Smooth muscle cell (in vitro differentiated cells): ENCODE results near the gene FAM120B. TPM values are rescaled to one million over a fixed set of nuclear protein-coding genes. Genes with fewer than 3 reads are reported as not detected.

ENCODE experiments used
- DNase-seq: peaks from one replicate; lab custom pipeline; 2025; ENCODE audit not compliant: unreplicated experiment; lab: John Stamatoyannopoulos, UW
- H2AFZ ChIP-seq: fragments of 200-600 bp; sonication (generic); 2 replicates; pipeline ENCODE4 v1.6.0; 2016; ENCODE audit warnings: antibody characterized with exemption, low read depth, mild to moderate bottlenecking
- H3F3A ChIP-seq: fragments of 200-600 bp; sonication (generic); 2 replicates; pipeline ENCODE4 v1.6.0; 2017; ENCODE audit warnings: antibody characterized with exemption, low read depth
- H3K27ac ChIP-seq: fragments of 200-600 bp; sonication (generic); 2 replicates; pipeline ENCODE4 v1.5.1; 2016; ENCODE audit warnings: low read depth, mild to moderate bottlenecking
- H3K27me3 ChIP-seq: fragments of 200-600 bp; sonication (generic); 2 replicates; pipeline ENCODE4 v1.6.1; 2016; ENCODE audit warnings: low read depth, mild to moderate bottlenecking
- H3K36me3 ChIP-seq: fragments of 200-600 bp; sonication (generic); 2 replicates; pipeline ENCODE4 v1.5.1; 2016; ENCODE audit warnings: low read depth
- H3K4me1 ChIP-seq: fragments of 200-600 bp; sonication (generic); 2 replicates; pipeline ENCODE4 v1.5.1; 2016; ENCODE audit warnings: low read depth
- H3K4me2 ChIP-seq: fragments of 200-600 bp; sonication (generic); 2 replicates; pipeline ENCODE4 v1.6.0; 2016; ENCODE audit warnings: mild to moderate bottlenecking
- H3K4me3 ChIP-seq: fragments of 200-600 bp; sonication (generic); 2 replicates; pipeline ENCODE4 v1.5.1; 2016; ENCODE audit warnings: mild to moderate bottlenecking
- H3K79me2 ChIP-seq: fragments of 200-600 bp; sonication (generic); 2 replicates; pipeline ENCODE4 v1.6.0; 2016; ENCODE audit warnings: low read depth, mild to moderate bottlenecking
- H3K9ac ChIP-seq: fragments of 200-600 bp; sonication (generic); 2 replicates; pipeline ENCODE4 v1.6.0; 2016; ENCODE audit warnings: low read depth
- H3K9me3 ChIP-seq: fragments of 200-600 bp; sonication (generic); replicated peaks from 2 replicates; pipeline ENCODE4 v1.5.1; 2016; ENCODE audit warnings: low read depth
- H4K20me1 ChIP-seq: fragments of 200-600 bp; sonication (generic); 2 replicates; pipeline ENCODE4 v1.6.0; 2016; ENCODE audit warnings: low read depth
- WGBS: methylation state at CpG from one replicate; pipeline ENCODE4 v1.1.7; 2016; ENCODE audit warnings: low lambda C conversion rate; 5-methylcytosine and 5-hydroxymethylcytosine counted together
- polyA plus RNA-seq: library from polyadenylated mRNA; unstranded; fragments of >200 nt; fragmentation: Nextera tagmentation; extraction: Ambion mirVana; gene quantifications from 2 replicates; pipeline ENCODE4 v1.2.1, GENCODE V29; 2016
- total RNA-seq: library from RNA; depleted of rRNA; stranded (reverse); fragments of >200 nt; gene quantifications from 2 replicates; pipeline ENCODE4 v1.2.3, GENCODE V29; 2014
- TF ChIP-seq, protein P1 (sequence below): fragments of 200-600 bp; sonication (generic); IDR thresholded peaks from 2 replicates; pipeline ENCODE4 v1.5.1; 2017; ENCODE audit warnings: borderline replicate concordance, mild to moderate bottlenecking, antibody characterized with exemption; ENCODE audit not compliant: insufficient read depth, poor library complexity, severe bottlenecking

The FAM120B gene
- total and polyA plus RNA-seq, 2 experiments from 2014 or later, result 17.8 to 26.3 TPM

DNA sequence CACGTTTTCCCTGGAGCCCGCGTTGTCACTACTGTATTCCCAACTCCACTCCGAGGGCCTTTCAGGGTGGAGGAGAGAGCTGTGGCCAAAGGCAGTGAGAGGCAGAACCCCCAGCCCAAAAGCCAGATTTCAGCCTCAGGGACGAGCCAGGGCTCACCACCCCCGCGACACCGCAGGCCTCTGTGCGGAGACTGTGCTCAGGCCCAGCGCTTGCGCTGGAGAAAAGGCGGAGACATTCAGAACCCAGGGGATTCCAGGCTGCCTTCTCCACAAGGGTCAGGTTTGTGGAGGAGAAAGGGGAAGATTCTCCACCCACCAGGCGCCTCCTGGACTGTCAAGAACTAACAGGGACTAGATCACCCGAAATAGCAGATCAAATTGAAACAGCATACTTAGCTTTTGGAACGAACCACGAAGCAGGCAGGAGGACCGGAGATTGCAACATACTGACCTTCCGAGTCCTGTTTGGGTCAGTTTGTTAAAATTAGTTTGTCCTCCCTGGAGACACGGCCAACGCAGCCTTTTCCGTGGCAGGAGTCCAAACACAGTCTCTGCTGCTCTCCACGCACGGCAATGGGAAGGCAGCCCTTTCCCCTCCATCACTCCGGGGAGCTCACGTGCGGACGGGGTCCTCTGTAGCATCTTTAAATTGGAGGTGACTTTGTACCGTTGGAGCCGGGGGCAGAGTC, 30.0 kb upstream of the FAM120B start:
- H3K27ac ChIP-seq, result no peak overlapping the region
- TF ChIP-seq, protein P1, sequence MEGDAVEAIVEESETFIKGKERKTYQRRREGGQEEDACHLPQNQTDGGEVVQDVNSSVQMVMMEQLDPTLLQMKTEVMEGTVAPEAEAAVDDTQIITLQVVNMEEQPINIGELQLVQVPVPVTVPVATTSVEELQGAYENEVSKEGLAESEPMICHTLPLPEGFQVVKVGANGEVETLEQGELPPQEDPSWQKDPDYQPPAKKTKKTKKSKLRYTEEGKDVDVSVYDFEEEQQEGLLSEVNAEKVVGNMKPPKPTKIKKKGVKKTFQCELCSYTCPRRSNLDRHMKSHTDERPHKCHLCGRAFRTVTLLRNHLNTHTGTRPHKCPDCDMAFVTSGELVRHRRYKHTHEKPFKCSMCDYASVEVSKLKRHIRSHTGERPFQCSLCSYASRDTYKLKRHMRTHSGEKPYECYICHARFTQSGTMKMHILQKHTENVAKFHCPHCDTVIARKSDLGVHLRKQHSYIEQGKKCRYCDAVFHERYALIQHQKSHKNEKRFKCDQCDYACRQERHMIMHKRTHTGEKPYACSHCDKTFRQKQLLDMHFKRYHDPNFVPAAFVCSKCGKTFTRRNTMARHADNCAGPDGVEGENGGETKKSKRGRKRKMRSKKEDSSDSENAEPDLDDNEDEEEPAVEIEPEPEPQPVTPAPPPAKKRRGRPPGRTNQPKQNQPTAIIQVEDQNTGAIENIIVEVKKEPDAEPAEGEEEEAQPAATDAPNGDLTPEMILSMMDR, result no peak
- no peaks in the 10 kb centered on the region for H4K20me1 ChIP-seq
- H3K27me3 ChIP-seq, result peaks cover 27% of the 10 kb centered on the region
- H3F3A ChIP-seq, result no peaks in the 10 kb centered on the region
- H2AFZ ChIP-seq, result no peak overlapping the region
- no peaks in the 10 kb centered on the region for H3K79me2 ChIP-seq
- H3K36me3 ChIP-seq, result no peaks in the 10 kb centered on the region
- no peak overlapping the region for H3K9ac ChIP-seq
- no peak overlapping the region for H3K4me3 ChIP-seq
- DNase-seq, result no peak
- H3K4me2 ChIP-seq, result no peak overlapping the region
- WGBS, result 94% methylated on average over 29 of the region's 29 CpGs
- no peaks in the 10 kb centered on the region for H3K9me3 ChIP-seq
- no peaks in the 10 kb centered on the region for H3K4me1 ChIP-seq

DNA sequence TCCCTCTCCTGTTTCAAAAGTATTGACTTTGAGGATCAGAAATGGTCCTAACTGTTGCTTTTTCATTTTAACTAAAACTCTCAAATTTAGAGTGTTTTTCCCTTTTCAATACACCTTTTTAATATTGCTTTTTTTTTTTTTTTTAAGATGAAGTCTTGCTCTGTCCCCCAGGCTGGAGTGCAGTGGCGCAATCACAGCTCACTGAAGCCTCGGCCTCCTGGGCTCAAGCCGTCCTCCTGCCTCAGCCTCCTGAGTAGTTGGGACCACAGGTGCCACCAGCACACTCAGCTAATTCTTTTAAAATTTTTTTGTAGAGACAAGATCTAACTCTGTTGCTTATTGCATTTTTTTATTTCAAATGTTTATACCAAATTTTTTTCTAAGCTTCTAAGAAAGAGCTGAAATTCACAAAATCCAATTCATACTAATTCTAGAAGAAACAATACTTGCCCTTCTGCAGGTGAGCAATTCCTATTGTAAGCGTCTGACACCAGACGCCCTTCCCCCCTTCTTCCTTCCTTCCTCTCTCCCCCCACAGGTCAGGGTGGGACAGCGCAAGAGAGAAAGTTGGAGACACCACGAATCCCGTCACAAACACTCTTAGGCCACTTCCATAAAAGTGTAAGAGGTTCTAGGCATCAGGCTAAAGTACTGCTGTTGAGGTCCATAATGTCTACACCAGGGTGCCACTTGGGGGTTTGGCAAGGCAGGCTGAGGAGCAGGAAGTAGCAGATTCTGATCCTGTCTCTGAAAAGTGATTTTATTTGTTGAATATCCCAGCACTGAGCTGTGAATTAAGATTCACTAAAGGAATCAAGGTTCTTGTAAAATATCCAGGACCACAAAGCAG, 28.4 kb upstream of the FAM120B start:
- H3K27ac ChIP-seq, result no peak overlapping the region
- 82% methylated on average over 8 of the region's 8 CpGs for WGBS
- no peaks in the 10 kb centered on the region for H3F3A ChIP-seq
- H2AFZ ChIP-seq, result no peak overlapping the region
- no peaks in the 10 kb centered on the region for H3K9me3 ChIP-seq
- no peak overlapping the region for H3K4me2 ChIP-seq
- no peak for DNase-seq
- no peaks in the 10 kb centered on the region for H3K36me3 ChIP-seq
- no peaks in the 10 kb centered on the region for H3K4me1 ChIP-seq
- no peak overlapping the region for H3K9ac ChIP-seq
- no peaks in the 10 kb centered on the region for H3K79me2 ChIP-seq
- H4K20me1 ChIP-seq, result no peaks in the 10 kb centered on the region
- H3K4me3 ChIP-seq, result no peak overlapping the region
- peaks cover 28% of the 10 kb centered on the region for H3K27me3 ChIP-seq
- TF ChIP-seq, protein P1, result no peak

DNA sequence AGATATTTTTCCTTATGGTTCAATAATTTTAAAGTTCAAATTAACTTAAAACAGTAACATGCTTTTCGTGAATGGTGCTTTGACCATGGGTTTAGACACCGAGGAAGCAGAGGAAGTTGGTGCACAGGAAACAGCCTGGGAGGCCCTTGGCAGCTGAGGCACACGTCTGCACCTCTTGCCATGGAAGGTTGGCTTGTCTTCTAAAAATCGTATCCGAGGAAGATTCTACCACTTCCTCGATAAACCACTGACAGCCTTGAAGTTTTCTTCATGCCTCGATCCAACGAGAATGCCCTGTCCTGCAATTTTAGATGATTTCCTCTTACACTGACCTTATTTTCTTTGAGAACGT, 27.8 kb upstream of the FAM120B start:
- Histone ChIP-seq H3K4me1 (no peaks in the 10 kb centered on the region), H3K79me2 (no peaks in the 10 kb centered on the region), H2AFZ (no peak overlapping the region), H3K9ac (no peak overlapping the region), H3F3A (no peaks in the 10 kb centered on the region), H3K4me3 (no peak overlapping the region), H4K20me1 (no peaks in the 10 kb centered on the region), H3K9me3 (no peaks in the 10 kb centered on the region), H3K27ac (no peak overlapping the region), H3K27me3 (peaks cover 28% of the 10 kb centered on the region), H3K36me3 (no peaks in the 10 kb centered on the region), H3K4me2 (no peak overlapping the region)
- TF ChIP-seq, protein P1, result no peak
- 92% methylated on average over 9 of the region's 9 CpGs for WGBS
- DNase-seq, result no peak
